Stimulated activated naive CD8-positive, alpha-beta T cell treated with anti-CD3 and anti-CD28 coated beads, Interleukin-15, Interleukin-2, amounts not matched to agents 100 ng/mL and 50 ng/mL, for 24 hours (primary cell): ENCODE data around the gene MLLT10.
"Not testable (repeated sequence)": the region's sequence is repeated elsewhere in the genome, so short reads cannot be mapped to it uniquely, and the experiment has no call there.

Experiments used
- H3K27ac Mint-ChIP-seq: one replicate; pipeline ENCODE4 v1.8.0; 2021; ENCODE audit warnings: mild to moderate bottlenecking, mixed read lengths
- H3K27me3 Mint-ChIP-seq: one replicate; pipeline ENCODE4 v1.8.0; 2021; ENCODE audit warnings: mixed read lengths
- H3K36me3 Mint-ChIP-seq: one replicate; pipeline ENCODE4 v1.8.0; 2021; ENCODE audit warnings: low read depth, mixed read lengths
- H3K4me1 Mint-ChIP-seq: one replicate; pipeline ENCODE4 v1.8.0; 2021; ENCODE audit warnings: low read depth, mixed read lengths
- H3K4me3 Mint-ChIP-seq: one replicate; pipeline ENCODE4 v1.8.0; 2021; ENCODE audit warnings: mild to moderate bottlenecking, mixed read lengths
- H3K9me3 Mint-ChIP-seq: one replicate; pipeline ENCODE4 v1.8.0; 2021; ENCODE audit warnings: mixed read lengths

MLLT10 gene

DNA sequence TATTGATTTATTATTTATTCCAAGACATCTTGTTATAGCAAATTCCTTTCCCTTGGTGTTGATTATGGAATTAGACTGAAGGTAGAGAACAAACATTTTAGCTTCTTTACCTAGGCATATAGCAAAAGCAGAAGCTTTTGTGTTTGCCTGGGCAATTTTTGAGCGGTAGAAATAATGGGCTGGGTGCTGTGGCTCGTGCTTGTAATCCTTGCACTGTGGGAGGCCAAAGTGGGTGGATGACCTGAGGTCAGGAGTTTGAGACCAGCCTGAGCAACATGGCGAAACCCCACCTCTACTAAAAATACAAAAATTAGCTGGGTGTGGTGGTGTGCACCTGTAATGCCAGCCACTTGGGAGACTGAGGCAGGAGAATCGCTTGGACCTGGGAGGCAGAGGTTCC lies 6.7 kb downstream of the MLLT10 start:
- H3K36me3 Mint-ChIP-seq, result peaks cover 65% of the 10 kb centered on the region
- not testable (repeated sequence) for H3K4me3 Mint-ChIP-seq, H3K27me3 Mint-ChIP-seq, H3K4me1 Mint-ChIP-seq, H3K9me3 Mint-ChIP-seq, H3K27ac Mint-ChIP-seq

- H3K36me3 Mint-ChIP-seq, result peaks cover 68% of the 10 kb centered on the region
- no peaks in the 10 kb centered on the region for H3K9me3 Mint-ChIP-seq
- H3K27ac Mint-ChIP-seq, result no peak overlapping the region
- no peaks in the 10 kb centered on the region for H3K27me3 Mint-ChIP-seq
- no peak overlapping the region for H3K4me3 Mint-ChIP-seq
- no peaks in the 10 kb centered on the region for H3K4me1 Mint-ChIP-seq
Measured at GRCh38 chr10:21547246-21547645, 13.2 kb downstream of the MLLT10 start.

DNA sequence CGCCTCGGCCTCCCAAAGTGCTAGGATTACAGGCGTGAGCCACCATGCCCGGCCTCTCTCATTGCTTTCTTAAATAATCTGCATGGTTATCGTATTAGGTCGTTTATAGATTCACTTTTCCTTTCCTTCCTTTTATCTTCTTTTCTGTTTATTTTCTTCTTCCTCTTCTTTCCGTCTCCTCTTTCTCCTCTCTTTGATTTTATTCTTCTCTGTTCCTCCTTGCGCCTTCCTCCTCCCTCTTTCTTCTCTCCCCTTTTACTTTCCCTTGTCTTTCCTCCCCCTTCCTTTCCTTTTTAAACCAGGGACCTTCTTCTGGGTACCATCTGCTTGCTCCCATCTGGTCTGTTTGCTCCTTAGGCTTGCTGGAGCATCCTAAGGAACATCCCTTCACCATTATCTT lies 18.6 kb downstream of the MLLT10 start:
- Mint-ChIP-seq H3K27me3 (no peaks in the 10 kb centered on the region), H3K4me1 (no peaks in the 10 kb centered on the region), H3K4me3 (no peak overlapping the region), H3K9me3 (no peaks in the 10 kb centered on the region), H3K36me3 (peaks cover 68% of the 10 kb centered on the region), H3K27ac (no peak overlapping the region)

GRCh38 chr10:21556527-21556926 lies 22.5 kb downstream of the MLLT10 start:
- Mint-ChIP-seq H3K4me3 (no peak overlapping the region), H3K4me1 (peaks cover 3% of the 10 kb centered on the region), H3K27me3 (no peaks in the 10 kb centered on the region), H3K27ac (peak overlapping the region; percentile 3), H3K36me3 (peaks cover 70% of the 10 kb centered on the region), H3K9me3 (no peaks in the 10 kb centered on the region)

GRCh38 chr10:21558984-21559383 lies 25.0 kb downstream of the MLLT10 start:
- not testable (repeated sequence) for H3K27me3 Mint-ChIP-seq, H3K4me3 Mint-ChIP-seq, H3K4me1 Mint-ChIP-seq, H3K9me3 Mint-ChIP-seq, H3K27ac Mint-ChIP-seq
- peaks cover 64% of the 10 kb centered on the region for H3K36me3 Mint-ChIP-seq

- H3K4me3 Mint-ChIP-seq, result no peak overlapping the region
- peaks cover 46% of the 10 kb centered on the region for H3K36me3 Mint-ChIP-seq
Measured at GRCh38 chr10:21570761-21571521, 36.9 kb downstream of the MLLT10 start.

GRCh38 chr10:21572578-21572977 lies 38.5 kb downstream of the MLLT10 start:
- Mint-ChIP-seq H3K4me1 (peaks cover 35% of the 10 kb centered on the region), H3K9me3 (peaks cover 3% of the 10 kb centered on the region), H3K27me3 (no peaks in the 10 kb centered on the region), H3K4me3 (no peak overlapping the region), H3K36me3 (peaks cover 45% of the 10 kb centered on the region), H3K27ac (no peak overlapping the region)

More at GRCh38 chr10:21570761-21571521, 36.9 kb downstream of the MLLT10 start:
- Mint-ChIP-seq H3K27ac (peak overlapping the region; percentile 23), H3K4me1 (peaks cover 38% of the 10 kb centered on the region), H3K9me3 (no peaks in the 10 kb centered on the region), H3K27me3 (no peaks in the 10 kb centered on the region)

- not testable (repeated sequence) for H3K27me3 Mint-ChIP-seq, H3K9me3 Mint-ChIP-seq, H3K27ac Mint-ChIP-seq, H3K4me3 Mint-ChIP-seq
- H3K36me3 Mint-ChIP-seq, result peaks cover 58% of the 10 kb centered on the region
- H3K4me1 Mint-ChIP-seq, result peaks cover 47% of the 10 kb centered on the region
Measured at GRCh38 chr10:21574514-21574913, 40.5 kb downstream of the MLLT10 start.

- Mint-ChIP-seq H3K4me1 (peaks cover 47% of the 10 kb centered on the region), H3K36me3 (peaks cover 51% of the 10 kb centered on the region), H3K4me3 (no peak overlapping the region), H3K27me3 (no peaks in the 10 kb centered on the region), H3K27ac (peak overlapping the region; percentile 6), H3K9me3 (peaks cover 14% of the 10 kb centered on the region)
Measured at GRCh38 chr10:21579291-21579690, 45.3 kb downstream of the MLLT10 start.

- not testable (repeated sequence) for H3K27me3 Mint-ChIP-seq
- Mint-ChIP-seq H3K9me3 (peaks cover 14% of the 10 kb centered on the region), H3K4me3 (peak overlapping the region; percentile 44), H3K27ac (peak overlapping the region; percentile 92), H3K4me1 (peaks cover 60% of the 10 kb centered on the region), H3K36me3 (peaks cover 51% of the 10 kb centered on the region)
Measured at GRCh38 chr10:21581421-21581834, 47.4 kb downstream of the MLLT10 start.

DNA sequence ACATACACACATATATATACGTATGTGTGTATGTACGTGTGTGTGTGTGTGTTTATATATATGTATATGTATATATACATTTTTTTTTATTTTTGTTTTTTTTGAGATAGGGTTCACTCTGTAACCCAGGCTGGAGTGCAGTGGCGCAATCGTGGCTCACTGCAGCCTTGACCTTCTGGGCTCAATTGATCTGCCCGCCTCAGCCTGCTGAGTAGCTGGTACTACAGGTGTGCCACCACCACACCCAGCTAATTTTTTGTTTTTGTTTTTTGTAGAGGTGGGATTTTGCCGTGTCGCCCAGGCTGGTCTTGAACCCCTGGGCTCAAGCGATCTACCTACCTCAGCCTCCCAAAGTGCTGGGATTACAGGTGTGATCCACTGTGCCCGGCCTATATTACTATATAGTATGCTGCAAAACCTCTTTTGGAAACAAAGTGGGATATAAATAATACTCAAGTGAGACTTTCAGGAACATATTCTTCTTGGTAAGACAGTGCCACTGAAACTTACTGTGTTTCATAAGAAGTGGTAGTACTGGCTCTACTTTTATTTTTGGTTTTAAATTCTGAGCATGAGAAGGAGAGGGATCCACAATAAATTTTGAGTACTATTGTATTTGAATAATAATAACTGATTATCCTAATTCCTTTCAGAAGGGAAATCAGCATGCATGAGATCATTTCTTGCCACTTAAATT lies 51.0 kb downstream of the MLLT10 start:
- Mint-ChIP-seq H3K27me3 (no peaks in the 10 kb centered on the region), H3K36me3 (peaks cover 63% of the 10 kb centered on the region), H3K4me1 (peaks cover 64% of the 10 kb centered on the region), H3K4me3 (peak overlapping the region; percentile 7), H3K9me3 (peaks cover 10% of the 10 kb centered on the region), H3K27ac (no peak overlapping the region)

GRCh38 chr10:21587391-21587790 lies 53.4 kb downstream of the MLLT10 start:
- H3K36me3 Mint-ChIP-seq, result peaks cover 70% of the 10 kb centered on the region
- H3K4me1 Mint-ChIP-seq, result peaks cover 50% of the 10 kb centered on the region
- H3K27ac Mint-ChIP-seq, result no peak overlapping the region
- H3K27me3 Mint-ChIP-seq, result no peaks in the 10 kb centered on the region
- no peak overlapping the region for H3K4me3 Mint-ChIP-seq
- peaks cover 10% of the 10 kb centered on the region for H3K9me3 Mint-ChIP-seq

DNA sequence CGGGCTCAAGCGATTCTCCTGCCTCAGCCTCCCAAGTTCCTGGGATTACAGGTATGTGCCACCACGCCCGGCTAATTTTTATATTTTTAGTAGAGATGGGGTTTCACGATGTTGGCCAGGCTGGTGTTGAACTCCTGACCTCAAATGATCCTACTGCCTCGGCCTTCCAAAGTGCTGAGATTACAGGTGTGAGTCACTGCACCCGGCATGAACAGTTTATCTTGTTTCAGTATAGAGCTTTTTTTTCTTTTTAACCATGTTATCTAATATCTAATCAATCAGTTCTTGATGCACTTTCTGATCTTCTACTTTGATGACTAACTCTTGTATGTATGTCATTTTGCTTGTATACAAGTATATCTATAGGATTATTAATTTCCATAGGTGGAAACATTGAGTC lies 54.1 kb downstream of the MLLT10 start:
- Mint-ChIP-seq H3K27ac (peak overlapping the region; percentile 23), H3K36me3 (peaks cover 69% of the 10 kb centered on the region)
- not testable (repeated sequence) for H3K4me3 Mint-ChIP-seq

GRCh38 chr10:21593986-21594385 lies 60.0 kb downstream of the MLLT10 start:
- Mint-ChIP-seq H3K4me3 (no peak overlapping the region), H3K27ac (peak overlapping the region; percentile 63), H3K27me3 (no peaks in the 10 kb centered on the region), H3K36me3 (peaks cover 45% of the 10 kb centered on the region), H3K9me3 (no peaks in the 10 kb centered on the region), H3K4me1 (peaks cover 20% of the 10 kb centered on the region)

More for the DNA sequence above, 54.1 kb downstream of the MLLT10 start:
- not testable (repeated sequence) for H3K9me3 Mint-ChIP-seq, H3K27me3 Mint-ChIP-seq
- H3K4me1 Mint-ChIP-seq, result peaks cover 44% of the 10 kb centered on the region

- no peaks in the 10 kb centered on the region for H3K27me3 Mint-ChIP-seq
- H3K4me1 Mint-ChIP-seq, result peaks cover 16% of the 10 kb centered on the region
Measured at GRCh38 chr10:21599582-21599981, 65.5 kb downstream of the MLLT10 start.

More at GRCh38 chr10:21599582-21599981, 65.5 kb downstream of the MLLT10 start:
- H3K4me3 Mint-ChIP-seq, result no peak overlapping the region
- H3K9me3 Mint-ChIP-seq, result no peaks in the 10 kb centered on the region
- H3K36me3 Mint-ChIP-seq, result peaks cover 28% of the 10 kb centered on the region
- H3K27ac Mint-ChIP-seq, result no peak overlapping the region
